ENCODE data around the gene LCE6A.

The LCE6A gene

DNA sequence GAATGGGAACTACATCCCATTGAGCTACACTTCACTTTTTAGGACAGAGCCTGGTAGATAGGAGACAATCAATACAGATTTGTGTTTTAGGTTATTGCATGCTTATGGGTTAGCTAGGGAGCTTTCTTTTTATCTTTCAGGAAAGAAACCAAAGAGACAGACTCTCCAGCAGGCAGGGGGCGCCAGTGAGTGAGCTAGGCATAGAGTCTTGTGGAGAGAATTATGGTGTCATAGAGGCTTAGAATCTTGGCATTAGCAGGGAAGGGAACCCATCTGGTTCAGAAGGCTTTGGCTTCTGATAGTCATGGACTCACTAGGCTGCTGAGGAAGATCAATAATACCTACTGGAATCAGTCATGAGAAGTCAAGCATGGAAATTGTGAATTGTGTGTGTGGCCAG is 35.4 kb downstream of the LCE6A start, which contains the start of gene SMCP:
SMCP (plus strand) TSS at position 281 of the 400 bp plus-strand sequence. CDS start 6,101 bp downstream, outside the sequence.
- DNase-seq, result no peak

GRCh38 chr1:152879559-152880198 is 37.0 kb downstream of the LCE6A start:
- DNase-seq, result no peak

DNA sequence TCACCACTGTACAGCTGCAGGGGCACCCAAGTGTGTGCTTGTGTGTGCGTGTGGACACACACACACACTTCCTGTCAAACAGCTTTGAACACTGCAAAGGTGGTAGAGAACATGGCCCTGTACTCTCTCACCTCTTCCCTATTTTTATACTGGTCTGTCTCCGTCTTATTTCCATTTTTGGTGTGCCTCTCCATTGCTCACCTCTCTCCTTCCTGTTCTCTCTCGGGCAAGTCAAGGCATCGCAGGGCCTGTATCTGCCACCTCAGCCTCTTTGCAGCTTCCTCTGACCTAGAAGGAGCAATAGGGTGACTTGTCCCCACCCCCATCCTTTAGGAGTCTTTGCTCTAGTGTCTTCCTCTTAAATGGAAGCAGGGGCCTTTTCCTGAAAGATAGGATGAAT is 37.7 kb downstream of the LCE6A start:
- no peak for DNase-seq

DNA sequence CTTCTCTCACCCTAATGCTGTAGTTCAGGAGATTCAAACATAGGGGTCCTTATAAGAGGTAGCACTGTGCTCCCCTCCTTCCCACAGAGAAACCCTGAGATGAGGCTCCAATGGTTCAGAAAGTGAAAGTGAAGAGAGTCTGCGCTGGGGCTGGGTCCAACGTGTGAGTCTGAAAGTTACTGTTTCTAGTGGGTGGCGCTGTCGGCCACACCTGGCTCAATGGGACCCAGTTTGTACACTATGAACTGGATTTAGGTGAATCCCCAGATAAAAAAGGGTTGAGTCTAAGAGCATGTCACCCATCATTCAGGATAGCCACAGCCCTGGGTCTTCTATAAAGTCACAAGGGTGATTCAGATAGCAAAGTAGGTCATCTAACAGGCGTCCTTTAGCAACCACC is 38.3 kb downstream of the LCE6A start:
- no peak for DNase-seq

- no peak for DNase-seq
Observed at GRCh38 chr1:152884085-152884484, 41.4 kb downstream of the LCE6A start.

GRCh38 chr1:152884506-152884905 is 41.9 kb downstream of the LCE6A start:
- no peak for DNase-seq

- DNase-seq, result no peak
Observed at GRCh38 chr1:152884966-152885624, 42.4 kb downstream of the LCE6A start.

DNA sequence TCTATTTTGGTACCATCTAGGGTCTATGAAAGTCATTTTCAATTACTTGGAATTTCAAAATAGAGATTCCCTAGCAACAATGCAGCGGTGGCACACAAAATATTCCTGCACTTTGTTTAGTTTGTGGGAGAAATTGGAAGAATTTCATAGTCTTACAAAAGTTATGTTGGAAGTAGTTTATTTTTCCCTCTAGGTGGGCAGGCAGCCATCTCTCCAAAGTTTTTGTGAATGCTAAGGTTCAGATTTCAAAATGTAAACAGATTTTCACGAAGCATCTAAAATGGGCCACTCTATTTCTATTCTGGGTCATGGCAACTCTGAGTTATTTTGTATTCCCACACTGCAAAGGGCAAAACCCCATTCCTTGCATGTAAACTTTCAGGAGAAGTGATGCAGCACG is 43.4 kb downstream of the LCE6A start:
- no peak for DNase-seq

DNA sequence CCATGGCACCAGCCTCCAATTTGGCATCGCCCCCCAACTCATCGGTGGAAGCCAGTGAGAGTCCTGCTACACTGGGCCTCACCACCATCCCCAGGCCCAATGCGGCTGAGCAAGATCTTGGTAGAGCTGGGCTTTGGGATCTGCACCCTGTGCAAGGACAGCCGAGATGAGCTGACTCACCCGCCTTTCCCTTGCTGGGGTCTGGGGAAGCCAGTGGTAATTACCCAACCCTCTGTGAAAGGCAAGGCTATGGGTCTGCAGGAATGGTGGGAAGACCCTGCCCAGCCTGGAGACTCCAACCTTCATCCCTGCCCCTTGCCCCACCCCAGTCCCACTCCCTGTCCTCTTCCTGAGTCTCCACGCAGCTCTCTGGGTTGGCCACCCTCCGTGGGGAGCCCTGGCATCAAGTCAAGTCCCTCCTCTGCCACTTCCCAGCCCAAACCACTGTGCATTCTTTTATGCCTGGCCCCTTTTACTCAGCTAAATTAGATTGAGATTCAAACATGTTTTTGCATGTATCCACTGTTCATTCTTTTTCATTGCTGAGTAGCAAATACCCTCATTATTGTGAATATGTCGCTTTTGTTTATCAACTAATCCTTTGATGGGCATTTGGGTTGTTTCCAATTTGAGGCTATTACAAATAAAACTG is 44.2 kb downstream of the LCE6A start:
- no peak for DNase-seq

GRCh38 chr1:152888126-152888525 is 45.5 kb downstream of the LCE6A start:
- no peak for DNase-seq
